Osteoblast (primary cell): ENCODE results near the gene KCNJ3. TPM values are rescaled to one million over a fixed set of nuclear protein-coding genes. Genes with fewer than 3 reads are reported as not detected.

Experiments used
- DNase-seq: peaks from one replicate; pipeline ENCODE4 v3.0.0; 2011; ENCODE audit warnings: low spot score, mixed read lengths; ENCODE audit not compliant: insufficient read length; ENCODE audit errors: missing footprints
- H2AFZ ChIP-seq: 2 replicates; pipeline ENCODE4 v1.6.0; 2011; ENCODE audit warnings: mild to moderate bottlenecking, low read length
- H3K27ac ChIP-seq: 2 replicates; pipeline ENCODE4 v1.5.1; 2011; ENCODE audit warnings: mild to moderate bottlenecking, low read depth, low read length, moderate library complexity
- H3K27me3 ChIP-seq: 2 replicates; pipeline ENCODE4 v1.6.0; 2012; ENCODE audit warnings: mild to moderate bottlenecking, control low read depth, inconsistent platforms, low read length, moderate library complexity; ENCODE audit not compliant: insufficient read depth
- H3K36me3 ChIP-seq: 2 replicates; pipeline ENCODE4 v1.5.1; 2011; ENCODE audit warnings: mild to moderate bottlenecking, low read length, control low read depth, moderate library complexity; ENCODE audit not compliant: insufficient read depth
- H3K4me1 ChIP-seq: 2 replicates; pipeline ENCODE4 v1.5.1; 2011; ENCODE audit warnings: mild to moderate bottlenecking, low read length, control low read depth, moderate library complexity; ENCODE audit not compliant: insufficient read depth
- H3K4me2 ChIP-seq: 2 replicates; pipeline ENCODE4 v1.6.0; 2011; ENCODE audit warnings: mild to moderate bottlenecking, low read length; ENCODE audit not compliant: insufficient read depth
- H3K4me3 ChIP-seq: fragments of 200-600 bp; sonication (generic); 3 replicates; pipeline ENCODE4 v1.5.1; 2012; ENCODE audit warnings: mild to moderate bottlenecking, low read length, inconsistent platforms; ENCODE audit not compliant: insufficient read depth
- H3K79me2 ChIP-seq: 2 replicates; pipeline ENCODE4 v1.6.0; 2012; ENCODE audit warnings: mild to moderate bottlenecking, low read length, control low read depth, inconsistent platforms; ENCODE audit not compliant: insufficient read depth
- H3K9me3 ChIP-seq: 2 replicates; pipeline ENCODE4 v1.5.1; 2011; ENCODE audit warnings: low read depth, low read length, control low read depth
- H4K20me1 ChIP-seq: 2 replicates; pipeline ENCODE4 v1.6.0; 2012; ENCODE audit warnings: mild to moderate bottlenecking, low read length, control low read depth; ENCODE audit not compliant: insufficient read depth
- CTCF ChIP-seq: IDR thresholded peaks from 2 replicates; pipeline ENCODE4 v1.5.1; 2011; ENCODE audit warnings: mild to moderate bottlenecking, low read depth, low read length, moderate library complexity; ENCODE audit errors: extremely low read depth
- total RNA-seq: library from RNA; depleted of rRNA; stranded (reverse); fragments of >200 nt; gene quantifications from 2 replicates; pipeline ENCODE4 v1.2.3, GENCODE V29; 2012

The KCNJ3 gene
- total RNA-seq, 1 donor, result not detected

- Histone ChIP-seq H3K4me2 (no peak overlapping the region), H3K36me3 (no peaks in the 10 kb centered on the region), H4K20me1 (no peaks in the 10 kb centered on the region), H3K4me1 (no peaks in the 10 kb centered on the region), H2AFZ (no peak overlapping the region), H3K4me3 (no peak overlapping the region), H3K27me3 (no peaks in the 10 kb centered on the region), H3K27ac (no peak overlapping the region), H3K79me2 (no peaks in the 10 kb centered on the region), H3K9me3 (peaks cover 10% of the 10 kb centered on the region)
- no peak for TF ChIP-seq CTCF
- DNase-seq, result no peak
Measured at GRCh38 chr2:154886316-154886715, 187.8 kb downstream of the KCNJ3 start.

GRCh38 chr2:154898269-154898668, 199.8 kb downstream of the KCNJ3 start:
- no peak overlapping the region for H3K4me3 ChIP-seq
- TF ChIP-seq CTCF, result no peak

DNA sequence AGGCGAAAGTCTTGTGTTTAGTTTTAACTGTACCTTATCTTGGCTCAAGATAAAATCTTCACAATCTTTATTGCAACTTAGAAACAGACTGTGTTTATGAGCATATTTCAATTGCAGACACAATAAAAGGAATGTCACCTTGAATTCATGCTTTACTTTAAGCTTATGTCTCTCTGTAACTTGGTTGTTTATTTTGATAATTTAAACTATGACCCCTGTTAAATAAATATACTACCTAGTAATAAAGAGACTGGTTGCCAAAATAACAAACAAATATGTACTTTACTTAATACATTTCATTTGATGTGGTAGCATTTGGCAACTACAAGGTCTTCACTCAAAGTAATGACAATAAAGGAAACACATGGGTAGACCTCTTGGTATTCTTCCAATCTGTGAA, 202.6 kb downstream of the KCNJ3 start:
- H3K79me2 ChIP-seq, result no peaks in the 10 kb centered on the region
- no peak overlapping the region for H3K4me3 ChIP-seq
- no peak for TF ChIP-seq CTCF
- no peaks in the 10 kb centered on the region for H3K36me3 ChIP-seq
- no peaks in the 10 kb centered on the region for H3K27me3 ChIP-seq
- no peak for DNase-seq
- H3K27ac ChIP-seq, result no peak overlapping the region
- no peaks in the 10 kb centered on the region for H3K4me1 ChIP-seq
- H3K4me2 ChIP-seq, result no peak overlapping the region
- no peak overlapping the region for H2AFZ ChIP-seq
- H4K20me1 ChIP-seq, result no peaks in the 10 kb centered on the region
- H3K9me3 ChIP-seq, result no peaks in the 10 kb centered on the region

More at GRCh38 chr2:154898269-154898668, 199.8 kb downstream of the KCNJ3 start:
- H3K4me2 ChIP-seq, result no peak overlapping the region
- no peaks in the 10 kb centered on the region for H3K4me1 ChIP-seq
- no peaks in the 10 kb centered on the region for H3K9me3 ChIP-seq
- no peaks in the 10 kb centered on the region for H4K20me1 ChIP-seq
- H3K79me2 ChIP-seq, result no peaks in the 10 kb centered on the region
- H3K27ac ChIP-seq, result no peak overlapping the region
- H3K36me3 ChIP-seq, result no peaks in the 10 kb centered on the region
- no peaks in the 10 kb centered on the region for H3K27me3 ChIP-seq
- no peak for DNase-seq
- no peak overlapping the region for H2AFZ ChIP-seq
